GM12892 (cell line): Measurements from ENCODE around the gene SERGEF.

Experiments used
- POLR2A ChIP-seq: IDR thresholded peaks from 2 replicates; pipeline ENCODE4 v1.6.1; 2011; ENCODE audit warnings: low read depth, low read length, control low read depth
- POLR2AphosphoS5 ChIP-seq: IDR thresholded peaks from 2 replicates; pipeline ENCODE4 v1.6.1; 2011; ENCODE audit warnings: low read depth, low read length, control low read depth
- TAF1 ChIP-seq: IDR thresholded peaks from 2 replicates; pipeline ENCODE4 v1.6.1; 2011; ENCODE audit warnings: low read depth, mild to moderate bottlenecking, control low read depth, low read length, borderline replicate concordance

DNA sequence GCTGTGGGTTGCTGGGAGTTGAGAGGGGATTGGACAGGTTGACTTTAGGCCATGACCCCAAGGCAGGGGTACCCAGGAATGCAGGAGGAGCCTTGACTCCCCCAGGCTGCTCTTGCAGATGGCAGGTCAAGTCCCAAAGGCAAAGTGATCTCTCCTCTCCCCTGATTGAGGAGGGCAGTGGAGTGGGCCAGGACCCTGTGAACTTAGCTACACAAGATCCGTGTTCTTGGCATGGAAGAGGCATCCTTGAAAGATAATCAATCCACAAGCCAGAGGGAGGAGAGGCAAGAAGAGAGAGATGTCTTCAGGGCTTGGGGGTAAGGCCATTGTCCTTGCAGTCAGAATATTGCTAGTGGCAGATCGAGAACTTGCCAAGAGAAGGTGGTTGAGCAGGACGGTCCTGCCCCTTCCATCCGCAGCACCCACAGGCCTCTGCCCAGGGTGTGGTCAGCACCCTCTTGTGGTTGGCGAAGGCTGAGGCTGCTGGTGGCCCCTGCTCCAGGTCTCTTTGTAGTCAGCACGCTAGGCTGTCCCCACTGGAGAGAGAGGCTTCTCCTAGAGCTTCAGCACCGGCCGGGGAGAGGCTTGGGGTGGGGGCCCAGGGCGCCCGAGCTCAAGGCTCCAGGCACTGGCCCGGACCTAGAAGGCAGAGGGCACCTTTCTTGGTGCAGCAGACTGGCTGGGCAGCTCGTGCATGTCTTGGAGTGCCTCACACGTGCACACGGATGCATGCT lies 232.8 kb downstream of the SERGEF start:
- TF ChIP-seq POLR2A = no peak
- no peak for TF ChIP-seq POLR2AphosphoS5
- no peak for TF ChIP-seq TAF1
